IPS-15b (cell line): ENCODE results near the gene MSS51.
"Not testable (repeated sequence)": the region's sequence is repeated elsewhere in the genome, so short reads cannot be mapped to it uniquely, and the experiment has no call there.

Experiments used
- H3K27me3 ChIP-seq: one replicate; pipeline ENCODE4 v1.6.1; 2013; ENCODE audit warnings: low read length; ENCODE audit not compliant: control insufficient read depth, insufficient read depth
- H3K36me3 ChIP-seq: one replicate; pipeline ENCODE4 v1.6.1; 2013; ENCODE audit warnings: low read length; ENCODE audit not compliant: control insufficient read depth, insufficient read depth
- H3K4me1 ChIP-seq: one replicate; pipeline ENCODE4 v1.6.1; 2013; ENCODE audit warnings: mild to moderate bottlenecking, low read length; ENCODE audit not compliant: control insufficient read depth, insufficient read depth
- H3K4me3 ChIP-seq: one replicate; pipeline ENCODE4 v1.5.1; 2013; ENCODE audit warnings: low read depth, low read length
- H3K9ac ChIP-seq: one replicate; pipeline ENCODE4 v1.6.1; 2013; ENCODE audit warnings: low read depth, mild to moderate bottlenecking, low read length
- H3K9me3 ChIP-seq: one replicate; pipeline ENCODE4 v1.6.1; 2013; ENCODE audit warnings: mild to moderate bottlenecking, low read length; ENCODE audit not compliant: control insufficient read depth, insufficient read depth

MSS51 gene

DNA sequence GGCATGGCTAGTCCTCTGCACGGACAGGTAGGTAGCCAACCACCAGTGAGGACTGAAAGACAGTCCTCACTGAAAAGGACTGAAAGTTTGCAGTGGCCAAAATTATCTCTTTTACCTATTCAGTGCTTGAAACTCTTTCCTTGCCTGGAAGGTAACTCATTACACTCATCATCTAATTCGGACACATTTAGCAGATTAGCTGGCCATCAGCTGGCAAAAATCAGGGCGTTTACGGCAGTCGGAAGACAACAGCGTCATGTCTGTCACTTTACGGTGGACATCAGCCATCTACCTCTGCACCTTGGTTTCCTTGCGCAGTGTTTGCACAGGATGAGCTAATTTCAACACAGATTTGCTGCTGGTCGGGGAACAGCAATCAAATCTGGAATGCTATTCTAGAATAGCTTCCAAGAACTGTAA is 20.2 kb downstream of the MSS51 start:
- Histone ChIP-seq H3K9ac (peak overlapping the region; percentile 84), H3K4me3 (peak overlapping the region; percentile 75), H3K4me1 (peaks cover 7% of the 10 kb centered on the region), H3K27me3 (no peaks in the 10 kb centered on the region), H3K36me3 (no peaks in the 10 kb centered on the region), H3K9me3 (no peaks in the 10 kb centered on the region)

DNA sequence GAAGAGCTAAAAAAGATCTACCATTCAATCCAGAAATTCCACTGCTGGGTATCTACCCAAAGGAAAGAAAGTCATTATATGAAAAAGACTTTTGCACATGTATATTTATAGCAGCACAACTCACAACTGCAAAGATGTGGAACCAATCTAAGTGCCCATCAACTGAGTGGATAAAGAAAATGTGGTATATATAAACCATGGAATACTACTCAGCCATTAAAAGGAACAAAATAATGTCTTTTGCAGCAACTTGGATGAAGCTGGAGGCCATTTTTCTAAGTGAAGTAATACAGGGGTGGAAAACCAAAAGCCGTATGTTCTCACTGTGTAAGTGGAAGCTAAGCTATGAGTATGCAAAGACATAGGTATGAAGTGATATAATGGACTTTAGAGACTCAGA is 22.5 kb downstream of the MSS51 start:
- Histone ChIP-seq H3K36me3 (no peaks in the 10 kb centered on the region), H3K4me3 (no peak overlapping the region), H3K9ac (no peak overlapping the region), H3K9me3 (no peaks in the 10 kb centered on the region), H3K4me1 (peaks cover 7% of the 10 kb centered on the region), H3K27me3 (no peaks in the 10 kb centered on the region)

DNA sequence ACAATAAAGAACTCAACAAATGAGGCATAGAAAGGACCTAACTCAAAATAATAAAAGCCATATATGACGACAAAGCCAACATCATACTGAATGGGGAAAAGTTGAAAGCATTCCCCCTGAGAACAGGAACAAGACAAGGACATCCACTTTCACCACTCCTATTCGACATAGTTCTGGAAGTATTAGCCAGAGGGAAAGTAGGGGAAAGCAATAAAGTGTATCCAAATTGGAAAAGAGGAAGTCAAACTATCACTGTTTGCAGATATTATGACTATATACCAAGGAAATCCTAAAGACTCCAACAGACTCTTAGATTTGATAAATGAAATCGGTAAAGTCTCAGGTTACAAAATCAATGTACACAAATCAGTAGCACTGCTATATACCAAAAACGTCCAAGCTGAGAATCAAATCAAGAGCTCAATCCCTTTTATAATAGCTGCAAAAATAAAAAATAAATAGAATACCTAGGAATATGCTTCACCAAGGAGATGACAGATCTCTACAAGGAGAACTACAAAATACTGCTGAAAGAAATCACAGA is 24.3 kb downstream of the MSS51 start:
- Histone ChIP-seq H3K27me3 (no peaks in the 10 kb centered on the region), H3K36me3 (no peaks in the 10 kb centered on the region), H3K4me3 (no peak overlapping the region), H3K9me3 (no peaks in the 10 kb centered on the region), H3K9ac (no peak overlapping the region), H3K4me1 (peaks cover 3% of the 10 kb centered on the region)

- Histone ChIP-seq H3K36me3 (no peaks in the 10 kb centered on the region), H3K9me3 (no peaks in the 10 kb centered on the region), H3K27me3 (no peaks in the 10 kb centered on the region), H3K4me1 (peaks cover 3% of the 10 kb centered on the region), H3K9ac (no peak overlapping the region), H3K4me3 (no peak overlapping the region)
Observed at GRCh38 chr10:73408061-73408460, 25.3 kb downstream of the MSS51 start.

DNA sequence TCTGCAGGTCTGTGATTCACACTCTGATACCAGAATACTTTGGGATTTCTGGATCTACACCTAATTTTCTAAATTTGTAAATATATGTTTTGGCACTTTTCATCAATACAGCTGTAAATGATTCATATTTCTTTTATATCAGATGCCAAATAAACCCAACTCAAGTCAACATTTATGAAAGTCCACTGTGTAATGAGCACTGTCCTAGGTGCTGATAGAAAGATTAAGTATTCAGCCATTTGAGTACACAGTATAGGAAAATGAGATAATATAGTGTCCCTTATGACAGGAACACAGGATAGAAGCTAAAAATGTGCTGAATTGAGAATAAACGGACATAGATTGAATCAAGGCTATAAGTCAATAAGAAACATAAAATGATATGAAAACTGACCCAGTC is 25.9 kb downstream of the MSS51 start:
- no peaks in the 10 kb centered on the region for H3K9me3 ChIP-seq
- H3K9ac ChIP-seq = no peak overlapping the region
- H3K4me1 ChIP-seq = peaks cover 3% of the 10 kb centered on the region
- H3K36me3 ChIP-seq = no peaks in the 10 kb centered on the region
- no peaks in the 10 kb centered on the region for H3K27me3 ChIP-seq
- H3K4me3 ChIP-seq = no peak overlapping the region

- no peaks in the 10 kb centered on the region for H3K36me3 ChIP-seq
- no peaks in the 10 kb centered on the region for H3K27me3 ChIP-seq
- H3K4me3 ChIP-seq = no peak overlapping the region
- no peaks in the 10 kb centered on the region for H3K9me3 ChIP-seq
- no peak overlapping the region for H3K9ac ChIP-seq
- peaks cover 3% of the 10 kb centered on the region for H3K4me1 ChIP-seq
Observed at GRCh38 chr10:73406846-73407245, 26.5 kb downstream of the MSS51 start.

- Histone ChIP-seq H3K9me3 (no peaks in the 10 kb centered on the region), H3K4me1 (peaks cover 3% of the 10 kb centered on the region), H3K4me3 (no peak overlapping the region), H3K9ac (no peak overlapping the region), H3K36me3 (no peaks in the 10 kb centered on the region), H3K27me3 (no peaks in the 10 kb centered on the region)
Observed at GRCh38 chr10:73405556-73405955, 27.8 kb downstream of the MSS51 start.

GRCh38 chr10:73404690-73405089 is 28.7 kb downstream of the MSS51 start:
- Histone ChIP-seq H3K9me3 (no peaks in the 10 kb centered on the region), H3K9ac (no peak overlapping the region), H3K4me3 (no peak overlapping the region), H3K27me3 (no peaks in the 10 kb centered on the region), H3K36me3 (no peaks in the 10 kb centered on the region), H3K4me1 (peaks cover 2% of the 10 kb centered on the region)

DNA sequence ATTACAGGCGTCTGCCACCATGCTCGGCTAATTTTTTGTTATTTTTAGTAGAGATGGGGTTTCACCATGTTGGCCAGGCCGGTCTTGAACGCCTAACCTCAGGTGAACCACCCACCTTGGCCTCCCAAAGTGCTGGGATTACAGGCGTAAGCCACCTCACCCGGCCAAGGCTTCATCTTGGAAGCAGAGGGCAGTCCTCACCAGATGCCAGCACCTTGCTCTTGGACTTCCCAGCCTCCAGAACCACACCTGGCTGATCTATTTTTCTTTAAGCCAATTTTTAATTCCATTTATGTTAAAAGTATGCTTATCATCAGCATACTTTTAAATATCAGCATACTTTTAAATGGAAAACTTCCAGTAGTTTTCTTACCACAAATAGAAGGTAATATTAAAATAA is 31.7 kb downstream of the MSS51 start:
- no peaks in the 10 kb centered on the region for H3K4me1 ChIP-seq
- no peak overlapping the region for H3K4me3 ChIP-seq
- peaks cover 4% of the 10 kb centered on the region for H3K36me3 ChIP-seq
- no peaks in the 10 kb centered on the region for H3K9me3 ChIP-seq
- H3K9ac ChIP-seq = no peak overlapping the region
- no peaks in the 10 kb centered on the region for H3K27me3 ChIP-seq

GRCh38 chr10:73399063-73399462 is 34.3 kb downstream of the MSS51 start:
- H3K4me3 ChIP-seq = no peak overlapping the region
- no peak overlapping the region for H3K9ac ChIP-seq
- no peaks in the 10 kb centered on the region for H3K27me3 ChIP-seq
- no peaks in the 10 kb centered on the region for H3K4me1 ChIP-seq
- no peaks in the 10 kb centered on the region for H3K9me3 ChIP-seq
- peaks cover 4% of the 10 kb centered on the region for H3K36me3 ChIP-seq

DNA sequence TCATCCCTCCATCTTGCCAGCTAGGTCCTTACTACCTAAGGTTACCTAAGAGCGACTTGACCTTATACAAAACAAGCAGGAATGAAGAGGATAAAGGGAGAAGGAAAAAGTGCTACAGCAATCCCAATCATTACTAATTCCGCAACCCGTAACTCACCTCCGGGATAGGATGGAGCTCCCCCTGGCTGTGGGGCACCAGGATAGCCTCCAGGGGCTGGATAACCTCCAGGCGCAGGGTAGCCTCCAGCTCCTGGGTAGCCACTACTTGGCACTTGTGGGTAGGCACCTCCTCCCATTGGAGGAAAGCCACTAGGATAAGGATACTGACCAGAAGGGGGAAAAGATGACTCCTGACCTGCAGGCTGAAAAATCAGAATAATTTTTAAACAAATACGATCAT is 35.3 kb downstream of the MSS51 start:
- H3K4me3 ChIP-seq = no peak overlapping the region
- H3K36me3 ChIP-seq = peaks cover 4% of the 10 kb centered on the region
- H3K4me1 ChIP-seq = no peaks in the 10 kb centered on the region
- no peak overlapping the region for H3K9ac ChIP-seq
- no peaks in the 10 kb centered on the region for H3K9me3 ChIP-seq
- H3K27me3 ChIP-seq = no peaks in the 10 kb centered on the region

DNA sequence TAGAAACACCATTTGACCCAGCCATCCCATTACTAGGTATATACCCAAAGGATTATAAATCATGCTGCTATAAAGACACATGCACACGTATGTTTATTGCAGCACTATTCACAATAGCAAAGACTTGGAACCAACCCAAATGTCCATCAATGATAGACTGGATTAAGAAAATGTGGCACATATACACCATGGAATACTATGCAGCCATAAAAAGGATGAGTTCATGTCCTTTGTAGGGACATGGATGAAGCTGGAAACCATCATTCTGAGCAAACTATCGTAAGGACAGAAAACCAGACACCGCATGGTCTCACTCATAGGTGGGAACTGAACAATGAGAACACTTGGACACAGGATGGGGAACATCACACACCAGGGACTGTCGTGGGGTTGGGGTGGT is 39.0 kb downstream of the MSS51 start:
- H3K36me3 ChIP-seq = not testable (repeated sequence)

More for the DNA sequence above, 39.0 kb downstream of the MSS51 start:
- not testable (repeated sequence) for H3K27me3 ChIP-seq, H3K9me3 ChIP-seq, H3K4me3 ChIP-seq, H3K9ac ChIP-seq, H3K4me1 ChIP-seq
